Measurements from ENCODE around the gene PRKAG2.

Gene PRKAG2

DNA sequence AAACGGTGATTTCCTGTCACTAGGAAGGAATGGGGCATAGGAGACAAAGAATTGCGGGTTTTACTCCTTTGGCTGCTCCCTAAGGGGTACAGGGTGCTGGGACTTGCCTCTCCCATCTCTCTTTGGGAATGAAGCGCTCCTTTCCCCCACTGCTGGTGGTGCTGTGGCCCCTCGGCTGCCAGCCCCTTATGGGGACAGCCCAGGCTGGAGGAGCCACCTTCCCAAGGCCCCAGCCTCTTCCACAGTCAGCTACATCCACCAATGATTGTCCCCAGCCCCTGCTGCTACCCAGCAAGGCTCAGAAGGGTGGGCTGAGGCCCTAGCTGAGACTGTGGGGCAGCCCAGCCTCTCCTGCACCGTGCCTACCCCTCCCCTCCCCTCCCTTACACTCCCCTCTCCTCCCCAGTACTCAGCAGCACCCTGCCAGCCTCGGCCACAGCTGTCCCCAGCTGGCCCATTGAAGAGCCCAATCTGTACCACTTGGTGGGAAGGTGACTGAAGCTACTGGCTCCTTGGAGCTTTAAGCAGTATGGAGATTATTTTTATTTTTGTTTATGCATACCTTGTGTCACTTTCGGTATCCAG lies 19.0 kb downstream of the PRKAG2 start:
- TF ChIP-seq, protein P1, sequence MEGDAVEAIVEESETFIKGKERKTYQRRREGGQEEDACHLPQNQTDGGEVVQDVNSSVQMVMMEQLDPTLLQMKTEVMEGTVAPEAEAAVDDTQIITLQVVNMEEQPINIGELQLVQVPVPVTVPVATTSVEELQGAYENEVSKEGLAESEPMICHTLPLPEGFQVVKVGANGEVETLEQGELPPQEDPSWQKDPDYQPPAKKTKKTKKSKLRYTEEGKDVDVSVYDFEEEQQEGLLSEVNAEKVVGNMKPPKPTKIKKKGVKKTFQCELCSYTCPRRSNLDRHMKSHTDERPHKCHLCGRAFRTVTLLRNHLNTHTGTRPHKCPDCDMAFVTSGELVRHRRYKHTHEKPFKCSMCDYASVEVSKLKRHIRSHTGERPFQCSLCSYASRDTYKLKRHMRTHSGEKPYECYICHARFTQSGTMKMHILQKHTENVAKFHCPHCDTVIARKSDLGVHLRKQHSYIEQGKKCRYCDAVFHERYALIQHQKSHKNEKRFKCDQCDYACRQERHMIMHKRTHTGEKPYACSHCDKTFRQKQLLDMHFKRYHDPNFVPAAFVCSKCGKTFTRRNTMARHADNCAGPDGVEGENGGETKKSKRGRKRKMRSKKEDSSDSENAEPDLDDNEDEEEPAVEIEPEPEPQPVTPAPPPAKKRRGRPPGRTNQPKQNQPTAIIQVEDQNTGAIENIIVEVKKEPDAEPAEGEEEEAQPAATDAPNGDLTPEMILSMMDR (IDR thresholded peaks at IDR 0.05; ENCODE audit: control extremely low read depth, extremely low read depth, low read depth, missing control alignments): no peak
- CTCF ChIA-PET: no interaction called here
- POLR2A ChIA-PET: no interaction called here
- DNase-seq (ENCODE audit: extremely low spot score): no peak

DNA sequence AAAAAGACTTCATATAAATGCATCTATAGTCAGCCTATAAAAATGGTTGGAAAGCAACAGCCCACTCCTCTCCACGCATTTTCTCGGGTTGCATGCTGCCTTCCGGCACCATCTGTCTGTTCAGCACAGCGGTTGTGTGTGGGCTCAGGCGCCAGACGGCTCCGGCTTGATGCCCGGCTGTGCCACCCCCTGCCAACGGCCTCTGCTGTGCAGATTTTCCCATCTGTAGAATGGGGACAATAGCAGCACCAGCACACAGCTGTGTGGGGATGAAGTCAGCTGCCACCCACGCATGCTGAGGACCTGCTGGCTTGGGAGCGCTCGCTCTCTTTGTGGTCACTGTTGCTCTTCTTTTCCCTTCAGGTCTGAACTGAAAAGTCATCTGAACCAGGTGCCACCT lies 19.5 kb downstream of the PRKAG2 start:
- TF ChIP-seq, protein P1 (IDR thresholded peaks at IDR 0.05; ENCODE audit: control extremely low read depth, extremely low read depth, low read depth, missing control alignments): no peak
- no peak for DNase-seq (ENCODE audit: extremely low spot score)
- CTCF ChIA-PET: no interaction called here
- POLR2A ChIA-PET: no interaction called here

DNA sequence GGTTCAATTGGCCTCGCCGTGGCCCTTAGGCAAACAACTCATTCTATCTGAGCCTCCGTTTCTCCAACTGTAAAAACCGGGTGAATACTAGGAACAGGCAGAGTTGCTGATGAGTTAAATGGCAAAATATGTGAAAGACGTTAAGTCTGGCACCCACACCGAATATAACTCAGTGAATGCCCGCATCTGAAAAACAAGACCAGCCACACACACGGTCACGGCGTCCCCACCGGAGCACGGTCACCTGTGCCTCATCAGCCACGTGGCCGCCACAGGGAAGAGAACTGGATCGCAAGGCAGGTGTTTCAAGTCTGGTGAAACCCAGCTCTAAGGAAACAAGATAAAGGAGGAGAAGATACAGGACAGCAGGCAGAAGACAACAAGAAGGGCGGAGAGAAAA lies 20.4 kb downstream of the PRKAG2 start:
- ChIA-PET POLR2A (no interaction called here), CTCF (no interaction called here)
- no peak for DNase-seq (ENCODE audit: extremely low spot score)
- TF ChIP-seq, protein P1 (IDR thresholded peaks at IDR 0.05; ENCODE audit: control extremely low read depth, extremely low read depth, low read depth, missing control alignments): no peak

DNA sequence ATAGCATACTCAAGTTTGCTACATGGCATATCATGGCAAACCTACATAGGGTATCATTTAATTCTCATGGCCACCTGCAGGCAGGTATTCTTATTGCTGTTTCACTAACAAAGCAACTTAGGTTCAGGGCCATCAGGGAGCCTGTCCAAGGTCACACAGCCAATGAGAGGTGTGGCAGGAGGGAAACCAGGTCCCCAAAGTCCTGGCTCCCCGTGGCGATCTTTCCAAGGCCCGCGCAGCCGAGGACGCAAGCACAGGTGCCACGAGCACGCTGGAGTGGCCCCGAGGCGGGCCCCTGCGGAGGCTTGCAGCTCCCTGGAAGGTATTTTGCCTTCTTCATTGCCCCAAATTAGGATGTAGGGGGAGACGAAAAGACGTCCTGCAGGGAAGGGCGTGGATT lies 20.8 kb downstream of the PRKAG2 start:
- TF ChIP-seq, protein P1 (IDR thresholded peaks at IDR 0.05; ENCODE audit: control extremely low read depth, extremely low read depth, low read depth, missing control alignments): no peak
- CTCF ChIA-PET: no interaction called here
- POLR2A ChIA-PET: no interaction called here
- no peak for DNase-seq (ENCODE audit: extremely low spot score)

DNA sequence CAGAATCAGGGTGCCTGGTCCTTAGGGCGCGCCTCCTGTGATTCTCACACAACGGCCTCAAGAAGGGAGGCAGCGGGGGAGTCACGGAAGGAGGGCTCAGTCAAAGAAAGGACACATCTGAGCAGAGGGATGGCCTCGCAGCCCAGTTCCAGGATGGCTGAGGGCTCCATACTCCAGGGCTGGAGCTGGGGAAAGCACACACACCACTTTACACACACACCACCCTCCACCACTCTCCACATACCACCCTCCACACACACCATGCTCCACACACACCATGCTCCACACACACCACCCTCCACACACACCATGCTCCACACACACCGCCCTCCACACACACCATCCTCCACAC lies 22.2 kb downstream of the PRKAG2 start:
- ChIA-PET CTCF (no interaction called here), POLR2A (no interaction called here)
- no peak for DNase-seq (ENCODE audit: extremely low spot score)
- TF ChIP-seq, protein P1 (IDR thresholded peaks at IDR 0.05; ENCODE audit: control extremely low read depth, extremely low read depth, low read depth, missing control alignments): no peak

DNA sequence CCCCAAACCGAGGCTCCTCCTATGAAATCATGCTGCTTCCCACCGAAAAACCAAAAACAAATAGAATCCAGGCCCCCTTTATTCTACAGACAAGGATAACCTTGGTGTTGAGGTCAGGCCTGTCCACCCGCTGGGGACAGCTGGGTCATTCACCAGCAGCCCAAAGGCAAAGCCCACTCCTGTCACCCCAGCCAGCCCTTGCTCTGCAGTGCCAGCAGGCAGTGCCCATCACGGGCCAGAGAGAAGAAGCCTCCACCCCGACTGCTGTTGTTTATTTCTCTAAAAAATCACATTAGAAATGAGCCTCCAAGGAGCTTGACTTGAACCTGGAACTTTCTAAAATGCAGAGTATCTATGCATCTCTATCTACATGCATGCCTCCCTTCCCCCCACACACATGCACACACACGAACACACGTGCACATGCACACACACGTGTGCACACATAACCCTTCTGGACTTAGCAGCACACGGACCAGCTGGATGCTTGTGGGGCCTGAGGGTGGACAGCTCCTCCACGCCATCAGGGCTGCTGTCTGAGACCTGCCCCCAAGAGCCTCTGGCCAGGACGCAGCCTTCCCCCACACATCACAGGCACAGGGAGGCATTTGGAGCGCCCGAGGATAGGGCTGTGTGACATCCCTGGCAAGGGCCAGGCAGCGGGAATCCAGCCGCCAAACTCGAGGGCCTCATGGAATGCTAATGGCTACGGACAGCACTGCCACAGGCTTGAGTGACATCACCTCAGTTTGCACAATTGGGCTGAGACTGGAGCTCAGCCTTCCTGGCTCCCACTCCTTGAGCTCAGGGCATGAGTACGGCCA lies 22.8 kb downstream of the PRKAG2 start:
- no peak for DNase-seq (ENCODE audit: extremely low spot score)
- POLR2A ChIA-PET: no interaction called here
- TF ChIP-seq, protein P1 (IDR thresholded peaks at IDR 0.05; ENCODE audit: control extremely low read depth, extremely low read depth, low read depth, missing control alignments): no peak
- CTCF ChIA-PET: interaction anchor here (1.2 kb wide), 1 partner anchor 72 kb away, joined by 3 read pairs; no protein-coding TSS in a partner anchor
